CD4-positive, alpha-beta T cell treated with Interleukin-2 at 100 ng/mL for 4 hours (primary cell): Measurements from ENCODE around the gene KREMEN1.

ENCODE experiments used
- DNase-seq: peaks from one replicate; pipeline ENCODE4 v3.0.0-alpha.2; 2020; ENCODE audit warnings: low spot score

Gene KREMEN1

GRCh38 chr22:29207562-29208501 is 135.0 kb downstream of the KREMEN1 start:
- DNase-seq: no peak

- no peak for DNase-seq
These were observed 135.6 kb downstream of the KREMEN1 start for GRCh38 chr22:29208502-29208862.

GRCh38 chr22:29208879-29209623 is 136.2 kb downstream of the KREMEN1 start:
- DNase-seq: no peak

- DNase-seq: no peak
These were observed 136.7 kb downstream of the KREMEN1 start for GRCh38 chr22:29209624-29209929.

- DNase-seq: no peak
These were observed 138.2 kb downstream of the KREMEN1 start for GRCh38 chr22:29211066-29211465.

DNA sequence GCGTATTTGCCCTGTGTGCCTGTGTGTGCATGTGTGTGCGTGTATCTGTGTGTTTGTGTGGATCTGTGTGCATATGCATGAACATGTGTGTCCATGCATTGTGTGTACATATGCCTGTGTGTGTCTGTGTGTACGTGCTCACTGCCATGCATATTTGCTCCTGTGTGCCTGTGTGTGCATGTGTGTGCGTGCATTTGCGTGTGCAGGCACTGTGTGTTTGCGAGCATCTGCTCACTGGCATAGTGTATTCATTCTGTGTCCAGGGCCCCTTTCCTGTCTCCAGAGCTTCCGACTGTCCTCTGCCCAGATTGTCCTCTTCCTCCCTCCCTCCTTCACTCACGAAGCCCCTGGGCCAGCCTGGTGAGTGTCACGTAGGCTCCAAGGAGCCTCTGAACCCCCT is 138.6 kb downstream of the KREMEN1 start:
- no peak for DNase-seq

DNA sequence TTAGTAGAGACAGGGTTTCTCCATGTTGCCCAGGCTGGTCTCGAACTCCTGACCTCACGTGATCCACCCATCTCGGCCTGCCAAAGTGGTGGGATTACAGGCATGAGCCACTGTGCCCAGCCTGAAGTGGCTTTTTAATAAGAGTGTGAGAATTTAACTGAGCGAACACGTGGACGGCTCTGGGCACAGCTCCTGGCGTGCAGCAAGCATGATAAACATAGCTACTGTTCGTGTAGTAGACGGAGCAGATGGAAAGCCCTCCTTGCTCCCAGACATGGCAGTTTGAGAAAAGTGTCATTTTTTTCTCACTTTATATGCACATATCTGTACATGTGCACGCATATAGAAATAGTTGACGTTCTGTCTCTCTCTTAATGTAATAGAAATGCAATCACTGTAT is 139.9 kb downstream of the KREMEN1 start:
- DNase-seq: no peak

DNA sequence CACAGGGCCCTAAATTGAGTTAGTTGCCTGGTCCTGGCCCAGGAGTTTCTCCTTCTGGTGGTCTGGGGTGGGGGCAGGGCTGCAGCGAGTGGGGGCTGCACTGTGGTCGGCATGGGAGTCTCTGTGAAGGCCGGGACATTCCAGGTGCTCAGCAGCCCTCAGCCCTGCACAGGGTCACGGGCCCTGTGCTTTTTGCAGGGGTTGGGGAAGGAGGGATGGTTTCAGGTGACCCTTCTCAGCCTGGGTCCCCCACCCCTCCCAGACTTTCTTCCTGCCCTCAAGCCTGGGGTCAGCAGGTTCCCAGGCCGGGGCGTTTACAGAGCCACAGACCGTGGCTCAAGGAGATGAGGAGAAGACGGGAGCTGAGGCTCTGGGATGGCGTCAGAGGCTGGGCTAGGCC is 140.7 kb downstream of the KREMEN1 start:
- DNase-seq: no peak

DNA sequence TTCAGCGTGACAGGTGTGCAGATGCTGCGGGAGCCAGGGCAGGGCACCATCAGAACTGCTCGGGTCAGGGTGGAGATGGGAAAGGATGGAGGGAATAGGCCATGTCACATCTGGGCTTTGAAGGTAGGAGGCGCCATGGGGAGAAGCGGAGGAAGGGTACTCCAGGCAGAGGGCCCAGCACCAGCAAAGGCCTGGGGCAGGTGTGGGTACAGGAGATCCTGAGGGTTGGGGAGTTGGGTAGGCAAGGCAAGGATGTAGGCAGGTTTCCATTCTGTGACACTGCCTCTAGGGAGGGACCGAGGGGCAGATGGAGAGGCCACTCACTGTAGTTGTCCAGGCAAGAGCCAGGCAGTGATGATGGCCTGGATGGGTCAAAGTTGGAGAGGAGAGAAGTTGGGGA is 141.4 kb downstream of the KREMEN1 start:
- no peak for DNase-seq

- no peak for DNase-seq
These were observed 142.4 kb downstream of the KREMEN1 start for GRCh38 chr22:29215012-29215860.

GRCh38 chr22:29216011-29216872 is 143.4 kb downstream of the KREMEN1 start:
- DNase-seq: no peak

GRCh38 chr22:29216873-29217666 is 144.2 kb downstream of the KREMEN1 start:
- DNase-seq: no peak
